ENCODE measurements around the gene LAMB4. TPM values are rescaled to one million over a fixed set of nuclear protein-coding genes. Genes with fewer than 3 reads are reported as not detected.

LAMB4 gene
- total RNA-seq, 1 donor from 2014 or later: 3.1 TPM

- peak; percentile 91 for DNase-seq
Measured at GRCh38 chr7:107995184-107996071, 134.7 kb downstream of the LAMB4 start.

DNA sequence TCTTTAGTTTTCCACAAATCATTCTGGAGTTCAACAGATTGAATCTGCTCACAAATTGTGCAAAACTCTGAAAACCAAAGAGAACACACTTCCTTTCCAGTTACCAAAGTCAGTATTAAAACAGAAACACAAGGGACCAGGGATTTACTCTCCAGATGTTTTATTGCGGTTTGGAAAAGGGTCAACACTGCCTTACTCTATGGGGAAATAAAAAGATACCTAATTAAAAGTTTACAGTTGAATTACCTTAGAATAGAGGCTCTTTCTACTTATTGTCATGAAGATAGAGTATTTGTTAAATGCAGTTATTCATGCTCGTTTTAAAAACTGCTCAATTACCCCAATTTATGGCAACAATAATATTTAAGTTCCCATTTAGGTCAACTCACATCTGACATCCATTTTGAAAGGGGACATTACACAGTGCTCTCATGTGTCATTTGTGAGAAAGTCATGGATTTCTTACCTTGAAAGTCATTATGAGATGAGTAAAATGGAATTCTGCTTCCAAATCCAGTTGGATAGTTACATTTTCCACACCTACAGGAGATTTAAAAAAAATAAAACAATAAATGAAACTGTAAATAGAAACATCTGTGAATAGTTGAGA lies 135.6 kb downstream of the LAMB4 start:
- peak; percentile 72 for DNase-seq

DNA sequence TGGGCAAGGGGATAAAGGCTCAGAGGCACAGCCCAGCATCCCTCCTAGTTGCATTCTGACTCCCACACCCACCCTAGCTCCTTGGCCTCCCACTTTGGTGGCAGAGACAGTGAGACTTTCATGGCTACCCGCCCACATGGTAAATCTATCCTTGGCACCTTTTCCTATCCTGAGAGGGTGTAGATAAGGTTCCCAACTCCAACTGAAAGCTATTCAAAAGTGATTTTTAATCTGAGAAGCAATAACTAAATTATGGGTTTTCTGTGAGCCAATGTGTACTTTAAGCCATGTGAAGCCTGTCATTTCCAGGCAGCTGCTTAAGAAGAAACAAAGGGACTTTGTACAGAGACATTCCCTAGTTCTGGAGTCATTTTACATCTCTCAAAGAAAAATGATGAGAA lies 136.3 kb downstream of the LAMB4 start:
- DNase-seq: peak; percentile 88

DNA sequence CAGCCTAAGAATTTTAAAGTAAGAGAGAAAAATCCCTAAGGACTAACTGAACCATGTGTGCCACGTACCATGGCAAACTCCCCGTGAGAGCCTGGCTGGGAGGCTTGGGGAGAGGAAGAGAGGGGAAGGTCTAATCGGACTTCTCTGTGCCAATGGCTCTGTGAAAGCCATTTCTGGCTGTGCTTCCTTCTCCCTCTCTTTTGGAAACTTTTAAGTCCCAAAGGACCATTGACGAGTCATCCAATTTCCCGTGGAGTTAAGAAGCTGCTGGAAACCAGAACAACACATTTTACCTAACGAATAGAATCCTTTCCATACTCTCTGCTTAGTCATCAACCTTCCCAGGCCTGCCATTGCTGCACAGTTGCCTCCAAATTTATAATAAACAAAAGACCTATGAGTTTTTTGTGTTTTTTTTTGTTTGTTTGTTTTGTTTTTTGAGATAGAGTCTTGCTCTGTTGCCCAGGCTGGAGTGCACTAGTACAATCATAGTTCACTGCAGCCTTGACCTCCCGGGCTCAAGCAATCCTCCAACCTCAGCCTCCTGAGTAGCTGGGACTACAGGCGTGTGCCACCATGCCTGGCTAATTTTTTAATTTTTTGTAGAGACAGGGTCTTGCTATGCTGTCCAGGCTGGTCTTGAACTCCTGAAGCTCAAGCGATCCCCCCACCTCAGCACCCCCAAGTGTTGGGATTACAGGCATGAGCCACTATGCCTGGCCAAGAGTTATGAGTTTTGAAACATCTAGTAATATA lies 140.4 kb downstream of the LAMB4 start:
- DNase-seq: no peak

DNA sequence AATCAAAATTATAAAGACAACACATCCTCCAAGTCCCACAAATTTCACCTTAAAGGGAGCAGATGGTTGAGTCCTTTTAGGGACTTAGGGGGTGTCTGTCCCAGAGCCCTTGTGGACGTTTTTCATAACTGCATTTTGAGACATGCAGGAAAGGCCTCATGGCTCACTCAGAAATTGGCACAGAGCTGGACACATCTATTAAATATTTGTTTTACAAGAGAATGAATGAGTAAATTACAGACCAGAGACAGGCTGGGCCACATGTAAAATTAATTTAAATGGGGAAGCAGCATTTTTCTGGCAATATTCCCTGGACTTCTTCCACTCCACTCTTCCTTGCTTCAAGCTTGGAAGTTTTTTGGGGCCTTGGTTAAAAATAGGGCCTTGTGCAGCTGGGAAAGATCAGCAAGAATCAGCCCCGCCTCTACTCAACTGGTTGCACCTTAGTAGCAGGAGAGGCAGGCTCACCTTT lies 147.2 kb downstream of the LAMB4 start:
- DNase-seq: peak; percentile 90

DNA sequence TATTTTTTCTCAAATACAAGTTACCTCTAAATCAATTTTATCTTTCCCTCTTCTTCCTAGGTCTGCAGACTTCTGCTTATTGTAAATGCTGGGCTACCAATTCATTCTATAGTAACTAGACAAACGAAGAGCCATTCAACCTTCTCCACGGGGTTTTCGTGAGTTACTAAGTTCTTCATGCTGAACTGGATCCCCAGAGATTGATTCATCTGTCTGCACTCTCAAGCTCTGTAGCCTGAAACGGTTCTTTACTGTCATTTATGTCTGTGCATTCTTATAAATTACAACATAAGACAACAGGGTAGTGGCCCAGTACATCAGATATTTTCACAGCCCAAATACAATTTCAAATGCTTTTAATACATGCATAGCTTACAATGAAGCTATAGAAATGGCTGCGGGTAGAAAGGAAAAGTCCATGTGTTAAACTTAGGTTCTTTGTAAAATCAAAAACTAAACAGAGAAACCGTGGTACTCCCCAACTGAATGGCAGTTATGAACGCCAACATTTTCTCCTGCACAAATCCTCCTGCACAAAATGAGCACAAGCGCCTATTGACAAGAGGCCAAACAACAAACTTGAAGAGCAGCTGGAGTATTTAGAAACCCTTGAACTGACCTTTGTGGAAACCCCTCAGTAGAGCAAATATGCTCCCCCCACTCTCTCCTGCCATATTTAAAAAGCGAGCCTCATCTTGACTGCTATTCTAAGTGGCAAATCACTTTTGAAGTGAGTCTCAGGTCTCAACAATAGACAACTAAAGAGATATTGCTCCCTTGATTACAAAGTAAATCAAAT lies 147.9 kb downstream of the LAMB4 start:
- peak; percentile 65 for DNase-seq

DNA sequence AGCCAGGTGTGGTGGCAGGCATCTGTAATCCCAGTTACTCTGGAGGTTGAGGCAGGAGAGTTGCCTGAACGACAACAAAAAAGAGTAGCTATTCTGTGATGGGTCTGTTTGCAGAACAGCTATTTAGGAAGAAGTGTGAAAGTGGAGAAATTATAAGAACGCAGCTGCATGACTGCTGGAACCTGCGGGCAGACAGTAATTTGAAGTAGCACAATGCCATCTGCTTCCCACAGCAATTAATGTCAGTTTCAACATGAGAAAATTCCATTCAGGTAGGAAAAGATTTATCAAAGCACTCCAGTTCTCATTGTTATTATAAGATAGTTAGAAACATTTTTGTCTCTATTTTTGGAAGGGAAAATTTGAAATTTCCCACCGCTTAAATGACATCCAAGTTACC lies 148.7 kb downstream of the LAMB4 start:
- DNase-seq: no peak

GRCh38 chr7:107980671-107981190 lies 149.4 kb downstream of the LAMB4 start:
- no peak for DNase-seq

DNA sequence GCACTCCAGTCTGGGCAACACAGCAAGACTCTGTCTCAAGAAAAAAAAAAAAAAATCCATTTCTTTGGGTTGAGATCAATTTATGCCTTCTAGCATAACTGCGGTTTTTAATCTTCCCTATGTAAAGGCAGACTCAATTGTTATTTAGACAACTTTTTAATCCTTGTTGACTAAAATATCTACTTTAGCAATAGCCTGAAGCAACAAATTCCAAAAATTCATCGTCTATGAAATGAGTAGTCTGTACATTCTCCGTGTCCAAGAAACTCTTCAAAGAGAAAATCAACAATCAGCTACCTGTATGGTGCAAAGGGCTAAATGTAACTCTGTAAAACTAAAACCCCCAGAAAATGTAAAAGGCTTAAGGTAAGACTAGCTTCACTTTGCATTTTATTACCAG lies 150.0 kb downstream of the LAMB4 start:
- DNase-seq: no peak

- DNase-seq: no peak
Measured at GRCh38 chr7:107978815-107979408, 151.2 kb downstream of the LAMB4 start.

- no peak for DNase-seq
Measured at GRCh38 chr7:107977048-107977447, 153.1 kb downstream of the LAMB4 start.

DNA sequence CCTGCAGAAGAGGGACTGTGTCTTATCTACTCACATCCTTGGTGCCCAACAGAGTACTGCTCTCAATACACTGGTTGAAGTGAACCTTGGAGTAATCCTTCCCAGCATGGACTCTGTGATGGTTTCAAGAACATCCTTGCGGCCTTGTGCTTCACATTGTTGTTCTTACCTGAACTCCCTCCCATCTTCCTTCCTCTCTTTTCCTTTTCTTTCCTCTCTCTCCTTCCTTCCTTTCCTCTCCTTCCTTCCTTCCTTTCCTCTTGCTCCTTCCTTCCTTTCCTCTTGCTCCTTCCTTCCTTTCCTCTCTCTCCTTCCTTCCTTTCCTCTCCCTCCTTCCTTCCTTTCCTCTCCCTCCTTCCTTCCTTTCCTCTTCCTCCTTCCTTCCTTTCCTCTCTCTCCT lies 153.5 kb downstream of the LAMB4 start:
- no peak for DNase-seq

- DNase-seq: no peak
Measured at GRCh38 chr7:107975394-107976013, 154.7 kb downstream of the LAMB4 start.

DNA sequence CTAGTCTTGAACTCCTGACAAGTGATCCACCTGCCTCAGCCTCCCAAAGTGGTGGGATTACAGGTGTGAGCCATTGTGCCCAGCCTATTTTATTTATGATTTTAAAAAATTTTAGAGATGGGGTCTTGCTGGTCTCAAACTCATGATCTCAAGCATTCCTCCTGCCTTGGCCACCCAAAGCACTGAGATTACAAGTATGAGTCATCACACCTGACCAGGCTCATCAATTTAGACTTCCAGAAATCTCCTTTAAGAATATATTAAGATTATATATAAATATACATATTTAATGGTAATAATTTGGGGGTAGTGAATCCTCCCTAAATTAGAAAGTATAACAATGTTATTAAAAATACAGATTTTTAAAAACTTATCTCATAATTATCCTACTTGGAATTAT lies 156.3 kb downstream of the LAMB4 start:
- no peak for DNase-seq

Small RNA genes lying within 50 kb of the gene (small RNA-seq; reads per million reads assigned to genes)
- not detected for gene RF00012 (ENCODE audit: low replicate concordance)

Other genes with a start within 250 kb of the LAMB4 start
- gene DLD, start 239.2 kb downstream of the LAMB4 start, total RNA-seq: 173 TPM
- gene LAMB1, start 127.2 kb downstream of the LAMB4 start, total RNA-seq: 335 TPM